ENCODE measurements around the gene MAIP1. TPM values are rescaled to one million over a fixed set of nuclear protein-coding genes. Genes with fewer than 3 reads are reported as not detected.

MAIP1 gene
- total RNA-seq, 1 donor from 2014 or later, result 22.7 TPM

DNA sequence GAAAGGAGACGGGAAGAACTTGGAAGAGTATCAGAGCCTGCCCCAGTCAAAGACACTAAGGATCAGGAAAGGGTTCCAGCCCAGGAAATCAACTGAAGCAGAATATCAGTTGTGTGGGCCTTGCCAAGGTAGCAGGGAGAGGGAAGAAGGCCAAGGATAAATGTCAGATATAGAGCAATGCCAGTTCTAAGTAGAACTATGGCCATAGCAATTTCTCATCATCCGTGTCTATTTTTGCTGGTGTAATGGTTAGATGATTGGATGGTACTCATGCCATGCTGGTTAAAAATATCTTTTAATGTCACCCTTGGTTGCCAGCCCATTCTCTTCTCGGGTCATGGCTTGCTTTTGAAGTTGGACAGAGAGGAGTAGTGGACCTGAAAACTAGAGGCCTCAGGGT, 41.9 kb downstream of the MAIP1 start:
- Histone ChIP-seq H3K9me3 (replicated peaks) (no peaks in the 10 kb centered on the region), H3K4me3 (no peak overlapping the region), H3K27ac (replicated peaks) (no peak overlapping the region), H3K27me3 (ENCODE audit: low read depth) (no peaks in the 10 kb centered on the region), H3K36me3 (no peaks in the 10 kb centered on the region), H3K4me1 (peaks cover 13% of the 10 kb centered on the region)
- intact Hi-C loops (cut with micrococcal nuclease), result no loop called here
- DNase-seq, result no peak
- no peak for TF ChIP-seq CTCF (IDR thresholded peaks at IDR 0.05; ENCODE audit: borderline replicate concordance)

GRCh38 chr2:199999166-199999565, 43.8 kb downstream of the MAIP1 start:
- Histone ChIP-seq H3K27me3 (ENCODE audit: low read depth) (no peaks in the 10 kb centered on the region), H3K36me3 (no peaks in the 10 kb centered on the region), H3K4me1 (peaks cover 13% of the 10 kb centered on the region), H3K4me3 (no peak overlapping the region), H3K9me3 (replicated peaks) (no peaks in the 10 kb centered on the region), H3K27ac (replicated peaks) (no peak overlapping the region)
- DNase-seq, result no peak
- TF ChIP-seq CTCF (IDR thresholded peaks at IDR 0.05; ENCODE audit: borderline replicate concordance), result no peak
- intact Hi-C loops (cut with micrococcal nuclease), result no loop called here

- Histone ChIP-seq H3K4me3 (no peak overlapping the region), H3K27ac (replicated peaks) (peak overlapping the region; percentile 59), H3K27me3 (ENCODE audit: low read depth) (no peaks in the 10 kb centered on the region), H3K36me3 (no peaks in the 10 kb centered on the region), H3K9me3 (replicated peaks) (peaks cover 3% of the 10 kb centered on the region), H3K4me1 (peaks cover 13% of the 10 kb centered on the region)
- no peak for DNase-seq
- no peak for TF ChIP-seq CTCF (IDR thresholded peaks at IDR 0.05; ENCODE audit: borderline replicate concordance)
- intact Hi-C loops (cut with micrococcal nuclease), result no loop called here
Measured at GRCh38 chr2:200000444-200001163, 45.2 kb downstream of the MAIP1 start.

DNA sequence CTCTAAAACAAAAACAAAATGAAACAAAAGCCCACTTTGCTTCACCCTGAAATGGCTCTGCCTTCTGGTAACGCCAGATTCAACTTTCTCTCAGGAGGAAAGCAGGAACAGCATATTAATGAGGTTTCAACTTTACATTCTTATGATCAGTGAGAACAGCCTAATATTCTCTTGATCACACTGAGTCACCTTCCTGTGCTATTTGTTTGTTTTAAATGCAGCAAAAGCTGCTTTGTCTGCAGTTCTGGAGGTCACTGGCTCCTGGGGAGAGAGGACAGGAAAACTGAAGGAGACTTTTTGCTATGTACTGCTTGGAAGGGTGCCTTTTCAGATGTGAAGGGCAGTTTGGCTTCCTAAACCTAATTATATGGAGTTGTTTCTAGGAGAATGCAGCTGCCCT, 48.1 kb downstream of the MAIP1 start:
- Histone ChIP-seq H3K27me3 (ENCODE audit: low read depth) (no peaks in the 10 kb centered on the region), H3K9me3 (replicated peaks) (peaks cover 15% of the 10 kb centered on the region), H3K4me3 (no peak overlapping the region), H3K27ac (replicated peaks) (no peak overlapping the region), H3K36me3 (no peaks in the 10 kb centered on the region), H3K4me1 (no peaks in the 10 kb centered on the region)
- no peak for TF ChIP-seq CTCF (IDR thresholded peaks at IDR 0.05; ENCODE audit: borderline replicate concordance)
- no peak for DNase-seq
- intact Hi-C loops (cut with micrococcal nuclease), result no loop called here

DNA sequence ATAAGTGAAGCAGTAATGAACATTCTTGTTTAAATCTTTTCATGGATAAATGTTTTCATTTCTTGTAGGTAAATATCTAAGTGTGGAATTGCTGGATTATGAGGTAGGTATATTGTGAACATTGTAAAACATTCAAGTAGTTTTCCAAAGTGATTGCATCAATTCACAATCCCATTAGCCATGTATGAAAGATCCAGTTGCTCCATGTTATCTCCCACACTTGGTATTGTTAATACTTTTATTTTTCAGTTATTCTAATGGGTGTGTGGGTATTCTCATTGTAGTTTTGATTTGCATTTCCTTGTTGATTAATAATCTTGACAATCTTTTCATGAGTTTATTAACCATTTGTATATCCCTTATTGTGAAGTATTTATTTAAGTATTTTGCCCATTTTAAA, 50.3 kb downstream of the MAIP1 start:
- H3K4me1 ChIP-seq, result no peaks in the 10 kb centered on the region
- H3K4me3 ChIP-seq, result no peak overlapping the region
- no peak for DNase-seq
- TF ChIP-seq CTCF (IDR thresholded peaks at IDR 0.05; ENCODE audit: borderline replicate concordance), result no peak
- H3K27me3 ChIP-seq (ENCODE audit: low read depth), result no peaks in the 10 kb centered on the region
- no peak overlapping the region for H3K27ac ChIP-seq (replicated peaks)
- intact Hi-C loops (cut with micrococcal nuclease), result no loop called here
- H3K9me3 ChIP-seq (replicated peaks), result peaks cover 17% of the 10 kb centered on the region
- H3K36me3 ChIP-seq, result no peaks in the 10 kb centered on the region

Measured in left ventricle myocardium inferior (tissue), 1 donor.